Osteocyte (in vitro differentiated cells): ENCODE measurements around the gene NUDCD3. TPM values are rescaled to one million over a fixed set of nuclear protein-coding genes. Genes with fewer than 3 reads are reported as not detected.

ENCODE experiments used
- DNase-seq: peaks from one replicate; pipeline ENCODE4 v3.0.0; 2021; ENCODE audit warnings: mixed read lengths; ENCODE audit not compliant: unreplicated experiment; ENCODE audit errors: extremely low spot score
- H3K27ac Mint-ChIP-seq: one replicate; pipeline ENCODE4 v1.8.0; 2021; ENCODE audit warnings: mild to moderate bottlenecking, mixed read lengths; ENCODE audit not compliant: unreplicated experiment
- H3K27me3 Mint-ChIP-seq: one replicate; pipeline ENCODE4 v1.8.0; 2021; ENCODE audit warnings: mixed read lengths; ENCODE audit not compliant: unreplicated experiment
- H3K36me3 Mint-ChIP-seq: one replicate; pipeline ENCODE4 v1.8.0; 2021; ENCODE audit warnings: mixed read lengths; ENCODE audit not compliant: unreplicated experiment
- H3K4me1 Mint-ChIP-seq: one replicate; pipeline ENCODE4 v1.8.0; 2021; ENCODE audit warnings: mixed read lengths; ENCODE audit not compliant: unreplicated experiment
- H3K4me3 Mint-ChIP-seq: one replicate; pipeline ENCODE4 v1.8.0; 2021; ENCODE audit warnings: mild to moderate bottlenecking, moderate library complexity, mixed read lengths; ENCODE audit not compliant: unreplicated experiment
- H3K9me3 Mint-ChIP-seq: one replicate; pipeline ENCODE4 v1.8.0; 2021; ENCODE audit warnings: mixed read lengths; ENCODE audit not compliant: unreplicated experiment
- CTCF ChIP-seq: fragments of 200-600 bp; sonication (generic); IDR thresholded peaks from 2 replicates; pipeline ENCODE4 v1.5.0; 2021; ENCODE audit warnings: antibody characterized with exemption, mild to moderate bottlenecking, moderate library complexity
- total RNA-seq: library from RNA; stranded (reverse); gene quantifications from 2 replicates; pipeline ENCODE4 v1.2.1, GENCODE V29; 2021

Gene NUDCD3
- total RNA-seq, 1 donor from 2014 or later: 112 TPM

- Mint-ChIP-seq H3K9me3 (no peaks in the 10 kb centered on the region), H3K27me3 (peaks cover 2% of the 10 kb centered on the region), H3K27ac (no peak overlapping the region), H3K36me3 (no peaks in the 10 kb centered on the region), H3K4me1 (no peaks in the 10 kb centered on the region), H3K4me3 (no peak overlapping the region)
- no peak for DNase-seq
- TF ChIP-seq CTCF: no peak
These were observed 47.0 kb upstream of the NUDCD3 start for GRCh38 chr7:44537442-44537841.

- DNase-seq: no peak
- no peak for TF ChIP-seq CTCF
- H3K9me3 Mint-ChIP-seq: no peaks in the 10 kb centered on the region
- peaks cover 6% of the 10 kb centered on the region for H3K27me3 Mint-ChIP-seq
- H3K36me3 Mint-ChIP-seq: no peaks in the 10 kb centered on the region
- no peak overlapping the region for H3K4me3 Mint-ChIP-seq
- H3K27ac Mint-ChIP-seq: no peak overlapping the region
- no peaks in the 10 kb centered on the region for H3K4me1 Mint-ChIP-seq
These were observed 45.6 kb upstream of the NUDCD3 start for GRCh38 chr7:44536090-44536489.

- H3K36me3 Mint-ChIP-seq: no peaks in the 10 kb centered on the region
- peaks cover 10% of the 10 kb centered on the region for H3K27me3 Mint-ChIP-seq
- no peak overlapping the region for H3K27ac Mint-ChIP-seq
- H3K9me3 Mint-ChIP-seq: no peaks in the 10 kb centered on the region
- H3K4me3 Mint-ChIP-seq: no peak overlapping the region
- no peak for TF ChIP-seq CTCF
- H3K4me1 Mint-ChIP-seq: no peaks in the 10 kb centered on the region
- DNase-seq: no peak
These were observed 45.0 kb upstream of the NUDCD3 start for GRCh38 chr7:44535348-44536064.

GRCh38 chr7:44534501-44534900, 44.0 kb upstream of the NUDCD3 start:
- Mint-ChIP-seq H3K4me3 (no peak overlapping the region), H3K4me1 (no peaks in the 10 kb centered on the region), H3K27ac (no peak overlapping the region), H3K9me3 (no peaks in the 10 kb centered on the region), H3K27me3 (peaks cover 10% of the 10 kb centered on the region), H3K36me3 (no peaks in the 10 kb centered on the region)
- DNase-seq: no peak
- peak; percentile 52 for TF ChIP-seq CTCF

- no peaks in the 10 kb centered on the region for H3K9me3 Mint-ChIP-seq
- H3K36me3 Mint-ChIP-seq: no peaks in the 10 kb centered on the region
- no peak for TF ChIP-seq CTCF
- H3K27me3 Mint-ChIP-seq: peaks cover 11% of the 10 kb centered on the region
- no peaks in the 10 kb centered on the region for H3K4me1 Mint-ChIP-seq
- no peak for DNase-seq
- no peak overlapping the region for H3K4me3 Mint-ChIP-seq
- H3K27ac Mint-ChIP-seq: no peak overlapping the region
These were observed 43.6 kb upstream of the NUDCD3 start for GRCh38 chr7:44534087-44534486.
